GM12878 (cell line): ENCODE results near the gene ERC2. TPM values are rescaled to one million over a fixed set of nuclear protein-coding genes. Genes with fewer than 3 reads are reported as not detected.

Experiments
- ATAC-seq: fragments of 200-7000 bp; cut with Tn5 transposase; 3 replicates; pipeline ENCODE4 v1.9.1; 2020; ENCODE audit warnings: mild to moderate bottlenecking, moderate library complexity
- BruUV-seq: library from RNA; stranded (reverse); fragments of 400-500 nt; replicated peaks from 2 replicates; lab custom pipeline; 2021; lab: Mats Ljungman, UMichigan
- CTCF ChIA-PET: fragments of 300-600 bp; sonication (Branson Sonifier 250); formaldehyde crosslinking; extraction: SDS; loops from one replicate; lab custom pipeline; 2021; ENCODE audit warnings: inconsistent platforms; lab: Yijun Ruan, JAX
- POLR2A ChIA-PET: fragments of 350-600 bp; formaldehyde crosslinking; extraction: SDS; loops from one replicate; lab custom pipeline; 2021; ENCODE audit warnings: inconsistent platforms; lab: Charles Lee
- RAD21 ChIA-PET: fragments of 300-600 bp; sonication (Branson Sonifier 250); formaldehyde crosslinking; loops from one replicate; lab custom pipeline; 2023; ENCODE audit warnings: antibody characterized with exemption; ENCODE audit not compliant: unreplicated experiment; lab: Charles Lee
- SMC1A ChIA-PET: fragments of 300-600 bp; sonication (Branson Sonifier 250); formaldehyde crosslinking; loops from one replicate; lab custom pipeline; 2023; ENCODE audit not compliant: unreplicated experiment, uncharacterized antibody; lab: Charles Lee
- DNase-seq: peaks from one replicate; pipeline ENCODE4 v3.0.0-alpha.2; 2011; ENCODE audit warnings: low read depth, low spot score
- FAIRE-seq: peaks from 3 replicates; lab custom pipeline; 2011; peaks lifted over from hg19 to GRCh38; lab: Jason Lieb, UNC
- H2AFZ ChIP-seq: 2 replicates; pipeline ENCODE4 v1.6.0; 2011; ENCODE audit warnings: low read depth, low read length, control low read depth; ENCODE audit not compliant: control insufficient read depth
- H3K27ac ChIP-seq: 2 replicates; pipeline ENCODE4 v1.5.1; 2011; ENCODE audit warnings: control low read depth; ENCODE audit not compliant: control insufficient read depth, insufficient read depth
- H3K27me3 ChIP-seq, 2 experiments: replicated peaks in 1 of 2; 2 replicates each; pipeline versions ENCODE4 v1.6.0 to v1.6.1; 2011; ENCODE audit warnings: low read length in 1 of 2; ENCODE audit not compliant: control insufficient read depth in 2 of 2, insufficient read depth in 2 of 2
- H3K36me3 ChIP-seq, 2 experiments: 2 replicates each; pipeline ENCODE4 v1.5.1; 2011; ENCODE audit warnings: low read length in 1 of 2; ENCODE audit not compliant: control insufficient read depth in 2 of 2, insufficient read depth in 2 of 2
- H3K4me1 ChIP-seq: 2 replicates; pipeline ENCODE4 v1.6.1; 2011; ENCODE audit warnings: mild to moderate bottlenecking, low read length, moderate library complexity, mixed read lengths; ENCODE audit not compliant: control insufficient read depth, insufficient read depth
- H3K4me2 ChIP-seq: 2 replicates; pipeline ENCODE4 v1.6.0; 2011; ENCODE audit warnings: control low read depth; ENCODE audit not compliant: control insufficient read depth, insufficient read depth
- H3K4me3 ChIP-seq: fragments of 200-600 bp; sonication (generic); 2 replicates; pipeline ENCODE4 v1.5.1; 2016
- H3K79me2 ChIP-seq: 2 replicates; pipeline ENCODE4 v1.6.0; 2011; ENCODE audit warnings: low read length; ENCODE audit not compliant: control insufficient read depth, insufficient read depth
- H3K9ac ChIP-seq: 2 replicates; pipeline ENCODE4 v1.8.0; 2011; ENCODE audit warnings: low read length, control low read depth, mixed read lengths; ENCODE audit not compliant: control insufficient read depth, insufficient read depth
- H3K9me3 ChIP-seq: replicated peaks from 3 replicates; pipeline ENCODE4 v1.5.1; 2011; ENCODE audit warnings: mild to moderate bottlenecking, low read length; ENCODE audit not compliant: control insufficient read depth, insufficient read depth
- H4K20me1 ChIP-seq: 2 replicates; pipeline ENCODE4 v1.6.0; 2011; ENCODE audit not compliant: control insufficient read depth, insufficient read depth
- CBX5 ChIP-seq: sonication (generic); IDR thresholded peaks from 2 replicates; pipeline ENCODE4 v1.6.1; 2016; ENCODE audit warnings: low read depth, moderate library complexity, mild to moderate bottlenecking, inconsistent platforms
- CREM ChIP-seq: IDR thresholded peaks from 2 replicates; pipeline ENCODE4 v1.6.1; 2014; ENCODE audit warnings: antibody characterized with exemption, low read depth
- EGR1 ChIP-seq, 2 experiments: IDR thresholded peaks; 1 replicate in 1 of 2; 2 replicates in 1 of 2; pipeline ENCODE4 v1.6.1; 2011 to 2012; ENCODE audit warnings: low read depth in 2 of 2, low read length in 2 of 2, borderline replicate concordance in 1 of 2, mild to moderate bottlenecking in 1 of 2, moderate library complexity in 1 of 2
- MEF2A ChIP-seq: IDR thresholded peaks from 2 replicates; pipeline ENCODE4 v1.6.1; 2011; ENCODE audit warnings: low read depth, mild to moderate bottlenecking, low read length, moderate library complexity; ENCODE audit not compliant: insufficient read depth
- NFYA ChIP-seq: IDR thresholded peaks from 2 replicates; pipeline ENCODE4 v1.6.1; 2011; ENCODE audit warnings: low read depth, mild to moderate bottlenecking, low read length, improper control_type of control experiment, borderline replicate concordance
- NFYB ChIP-seq: IDR thresholded peaks from 2 replicates; pipeline ENCODE4 v1.6.1; 2011; ENCODE audit warnings: low read depth, mild to moderate bottlenecking, low read length, improper control_type of control experiment, moderate library complexity; ENCODE audit not compliant: insufficient read depth
- NR2F1 ChIP-seq: fragments of 450-650 bp; conservative IDR thresholded peaks from 2 replicates; pipeline ENCODE4 v1.6.1; 2017; ENCODE audit warnings: mild to moderate bottlenecking
- RBBP5 ChIP-seq: fragments of 200-600 bp; sonication (generic); conservative IDR thresholded peaks from 2 replicates; pipeline ENCODE4 v1.6.1; 2016
- RUNX3 ChIP-seq: IDR thresholded peaks from 2 replicates; pipeline ENCODE4 v1.6.1; 2012; ENCODE audit warnings: low read length, inconsistent platforms
- STAT3 ChIP-seq: IDR thresholded peaks from 2 replicates; pipeline ENCODE4 v1.6.1; 2011; ENCODE audit warnings: low read depth, low read length, improper control_type of control experiment
- ZBED1 ChIP-seq: IDR thresholded peaks from 2 replicates; pipeline ENCODE4 v1.6.1; 2016; ENCODE audit warnings: borderline replicate concordance
- ZNF207 ChIP-seq: fragments of 450-650 bp; IDR thresholded peaks from 2 replicates; pipeline ENCODE4 v1.6.1; 2014; ENCODE audit warnings: antibody characterized with exemption, mild to moderate bottlenecking, borderline replicate concordance
- ZNF24 ChIP-seq: fragments of 450-650 bp; IDR thresholded peaks from 2 replicates; pipeline ENCODE4 v1.6.1; 2017; ENCODE audit warnings: antibody characterized with exemption, mild to moderate bottlenecking
- WGBS: methylation state at CpG from one replicate; pipeline ENCODE4 v1.1.6; 2016; ENCODE audit warnings: low lambda C conversion rate; ENCODE audit not compliant: insufficient replicate concordance, insufficient coverage; ENCODE audit errors: missing lambda C conversion rate; 5-methylcytosine and 5-hydroxymethylcytosine counted together
- in situ Hi-C: fragments of 300-500 bp; cut with MboI; formaldehyde crosslinking; loops from 9 replicates; pipeline ENCODE4 v1.14.3; 2018; ENCODE audit warnings: mixed read lengths
- intact Hi-C: fragments of 100-400 bp; cut with micrococcal nuclease; formaldehyde crosslinking; loops from one replicate; pipeline ENCODE4 v1.14.2; 2022; ENCODE audit not compliant: unreplicated experiment
- polyA plus RNA-seq, 11 experiments: library from polyadenylated mRNA; depleted of rRNA in 4 of 11; unstranded in 6 of 11; stranded (reverse) in 5 of 11; fragments of >200 nt; fragmentation: Nextera tagmentation in 4 of 11; fragmentation: Illumina TruSeq in 1 of 11; extraction: Ambion mirVana in 4 of 11; extraction: Trizol in 1 of 11; gene quantifications; 1 replicate in 1 of 11; 2 replicates in 10 of 11; pipeline versions ENCODE4 v1.2.1 to v1.2.3, GENCODE V29; 2011 to 2016; ENCODE audit warnings: inconsistent platforms in 2 of 11, missing spikeins in 2 of 11, low read depth in 1 of 11
- total RNA-seq, 4 experiments: library from RNA; depleted of rRNA in 3 of 4; stranded (reverse); fragments of >200 nt in 3 of 4; fragmentation: Illumina TruSeq in 1 of 4; extraction: Trizol in 1 of 4; gene quantifications; 2 replicates each; pipeline versions ENCODE4 v1.2.1 to v1.2.3, GENCODE V29; 2013 to 2021
- TF ChIP-seq, protein P1 (sequence below): IDR thresholded peaks from 2 replicates; pipeline ENCODE4 v1.6.1; 2012; ENCODE audit warnings: mild to moderate bottlenecking, low read depth, low read length
- TF ChIP-seq, protein P2 (sequence below): IDR thresholded peaks from 2 replicates; pipeline ENCODE4 v1.6.1; 2012; ENCODE audit warnings: low read depth, low read length, improper control_type of control experiment
- TF ChIP-seq, protein P3 (sequence below), 3 experiments: IDR thresholded peaks in 2 of 3; conservative IDR thresholded peaks in 1 of 3; 2 replicates each; pipeline ENCODE4 v1.5.1; 2011; ENCODE audit warnings: low read depth in 3 of 3, low read length in 3 of 3, mild to moderate bottlenecking in 3 of 3, control low read depth in 2 of 3, moderate library complexity in 2 of 3, inconsistent platforms in 1 of 3, mixed read lengths in 1 of 3; ENCODE audit not compliant: control insufficient read depth in 2 of 3, insufficient read depth in 1 of 3; ENCODE audit errors: extremely low read depth in 1 of 3

The ERC2 gene
- total and polyA plus RNA-seq, 10 of the 15 experiments (the other 5 are each of a cell fraction or from before 2014, with no cell fraction given) = 0.06 to 1.4 (median 0.12) TPM; not detected in 3

DNA sequence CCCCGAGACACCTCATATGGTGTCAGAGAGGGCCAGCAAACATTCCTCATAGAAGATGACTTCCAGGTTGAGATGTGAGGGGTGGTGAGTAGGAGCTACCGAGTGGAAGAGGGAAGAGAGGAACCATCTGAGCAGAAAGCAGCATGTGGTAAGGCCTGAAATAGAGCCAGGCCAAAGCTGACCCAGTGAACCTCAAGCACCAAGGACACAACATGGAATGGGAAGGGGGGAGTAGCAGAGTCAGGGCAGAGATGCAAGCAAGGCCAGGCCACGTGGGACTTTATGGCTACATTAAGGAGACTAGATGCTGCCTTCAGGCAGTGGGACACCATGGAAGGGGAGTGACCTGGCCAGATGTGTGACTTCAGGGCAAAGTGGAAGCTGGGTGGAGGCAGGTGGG, 942.8 kb downstream of the ERC2 start (continued):
- TF ChIP-seq RUNX3 (no peak), MEF2A (no peak), ZBED1 (no peak)
- TF ChIP-seq, protein P1, sequence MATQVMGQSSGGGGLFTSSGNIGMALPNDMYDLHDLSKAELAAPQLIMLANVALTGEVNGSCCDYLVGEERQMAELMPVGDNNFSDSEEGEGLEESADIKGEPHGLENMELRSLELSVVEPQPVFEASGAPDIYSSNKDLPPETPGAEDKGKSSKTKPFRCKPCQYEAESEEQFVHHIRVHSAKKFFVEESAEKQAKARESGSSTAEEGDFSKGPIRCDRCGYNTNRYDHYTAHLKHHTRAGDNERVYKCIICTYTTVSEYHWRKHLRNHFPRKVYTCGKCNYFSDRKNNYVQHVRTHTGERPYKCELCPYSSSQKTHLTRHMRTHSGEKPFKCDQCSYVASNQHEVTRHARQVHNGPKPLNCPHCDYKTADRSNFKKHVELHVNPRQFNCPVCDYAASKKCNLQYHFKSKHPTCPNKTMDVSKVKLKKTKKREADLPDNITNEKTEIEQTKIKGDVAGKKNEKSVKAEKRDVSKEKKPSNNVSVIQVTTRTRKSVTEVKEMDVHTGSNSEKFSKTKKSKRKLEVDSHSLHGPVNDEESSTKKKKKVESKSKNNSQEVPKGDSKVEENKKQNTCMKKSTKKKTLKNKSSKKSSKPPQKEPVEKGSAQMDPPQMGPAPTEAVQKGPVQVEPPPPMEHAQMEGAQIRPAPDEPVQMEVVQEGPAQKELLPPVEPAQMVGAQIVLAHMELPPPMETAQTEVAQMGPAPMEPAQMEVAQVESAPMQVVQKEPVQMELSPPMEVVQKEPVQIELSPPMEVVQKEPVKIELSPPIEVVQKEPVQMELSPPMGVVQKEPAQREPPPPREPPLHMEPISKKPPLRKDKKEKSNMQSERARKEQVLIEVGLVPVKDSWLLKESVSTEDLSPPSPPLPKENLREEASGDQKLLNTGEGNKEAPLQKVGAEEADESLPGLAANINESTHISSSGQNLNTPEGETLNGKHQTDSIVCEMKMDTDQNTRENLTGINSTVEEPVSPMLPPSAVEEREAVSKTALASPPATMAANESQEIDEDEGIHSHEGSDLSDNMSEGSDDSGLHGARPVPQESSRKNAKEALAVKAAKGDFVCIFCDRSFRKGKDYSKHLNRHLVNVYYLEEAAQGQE = no peak

DNA sequence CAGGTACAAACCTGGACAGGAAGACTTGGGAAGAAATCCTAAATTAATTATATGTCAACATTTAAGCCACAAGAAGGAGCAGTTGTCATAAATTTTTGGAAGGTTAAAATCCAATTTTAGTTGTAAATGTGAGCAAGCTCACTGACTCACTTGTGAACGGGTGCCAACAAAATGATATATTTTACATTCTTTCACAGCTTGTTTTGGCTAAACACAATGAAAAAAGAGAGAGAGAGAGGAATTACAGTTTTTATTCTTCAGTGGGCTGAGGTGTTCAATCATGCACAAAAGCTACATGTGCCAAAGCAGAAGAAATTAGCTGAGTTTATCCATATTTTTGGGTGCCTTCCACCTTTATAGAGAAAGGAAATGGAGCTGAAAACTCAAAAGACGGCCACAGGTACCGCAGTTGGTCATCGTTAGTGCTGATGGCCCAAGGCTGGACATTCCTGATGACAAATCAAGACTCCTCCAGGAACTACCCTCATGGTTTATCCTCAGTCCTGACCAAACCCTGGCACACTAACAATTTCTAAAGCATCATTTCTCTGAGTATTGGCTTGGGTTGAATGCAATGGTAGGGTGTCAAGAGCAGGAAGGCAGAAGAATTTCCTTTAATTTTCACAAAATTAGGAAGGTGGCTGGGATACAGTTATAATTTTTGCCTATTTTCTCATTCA, 943.6 kb downstream of the ERC2 start:
- Histone ChIP-seq H3K27ac (no peak overlapping the region), H3K4me1 (no peaks in the 10 kb centered on the region), H3K4me3 (no peak overlapping the region), H3K27me3 (no peaks in the 10 kb centered on the region), H4K20me1 (no peaks in the 10 kb centered on the region), H3K9me3 (no peaks in the 10 kb centered on the region), H3K36me3 (no peaks in the 10 kb centered on the region), H3K79me2 (no peaks in the 10 kb centered on the region), H3K9ac (no peak overlapping the region), H3K4me2 (no peak overlapping the region), H2AFZ (no peak overlapping the region)
- ChIA-PET RAD21 (interaction anchor here (0.9 to 1.5 kb wide), 2 partner anchors 197 to 223 kb away, joined by 3 to 4 read pairs; no protein-coding TSS in a partner anchor), POLR2A (no interaction called here), CTCF (interaction anchor here (0.7 to 0.8 kb wide), 2 partner anchors 13 to 79 kb away, joined by 3 read pairs; no protein-coding TSS in a partner anchor), SMC1A (interaction anchor here (0.7 kb wide), 1 partner anchor 1999 kb away, joined by 3 read pairs; no protein-coding TSS in a partner anchor)
- in situ Hi-C loops (no loop called here), intact Hi-C loops (no loop called here)
- ATAC-seq = no peak
- FAIRE-seq = no peak
- no peak for DNase-seq
- no TSS peak for BruUV-seq
- WGBS = 58% methylated on average over 4 of the region's 4 CpGs
- TF ChIP-seq EGR1 (IDR thresholded peaks at IDR 0.05; ENCODE audit: borderline replicate concordance in 1 of 2, low read depth in 2 of 2, low read length in 2 of 2) = no peak
- TF ChIP-seq CREM = no peak
- no peak for TF ChIP-seq ZNF207
- no peak for TF ChIP-seq NR2F1
- no peak for TF ChIP-seq NFYB
- TF ChIP-seq RBBP5 = no peak
- TF ChIP-seq STAT3 = no peak
- TF ChIP-seq, protein P2, sequence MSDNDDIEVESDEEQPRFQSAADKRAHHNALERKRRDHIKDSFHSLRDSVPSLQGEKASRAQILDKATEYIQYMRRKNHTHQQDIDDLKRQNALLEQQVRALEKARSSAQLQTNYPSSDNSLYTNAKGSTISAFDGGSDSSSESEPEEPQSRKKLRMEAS = no peak
- no peak for TF ChIP-seq CBX5
- TF ChIP-seq, protein P3, sequence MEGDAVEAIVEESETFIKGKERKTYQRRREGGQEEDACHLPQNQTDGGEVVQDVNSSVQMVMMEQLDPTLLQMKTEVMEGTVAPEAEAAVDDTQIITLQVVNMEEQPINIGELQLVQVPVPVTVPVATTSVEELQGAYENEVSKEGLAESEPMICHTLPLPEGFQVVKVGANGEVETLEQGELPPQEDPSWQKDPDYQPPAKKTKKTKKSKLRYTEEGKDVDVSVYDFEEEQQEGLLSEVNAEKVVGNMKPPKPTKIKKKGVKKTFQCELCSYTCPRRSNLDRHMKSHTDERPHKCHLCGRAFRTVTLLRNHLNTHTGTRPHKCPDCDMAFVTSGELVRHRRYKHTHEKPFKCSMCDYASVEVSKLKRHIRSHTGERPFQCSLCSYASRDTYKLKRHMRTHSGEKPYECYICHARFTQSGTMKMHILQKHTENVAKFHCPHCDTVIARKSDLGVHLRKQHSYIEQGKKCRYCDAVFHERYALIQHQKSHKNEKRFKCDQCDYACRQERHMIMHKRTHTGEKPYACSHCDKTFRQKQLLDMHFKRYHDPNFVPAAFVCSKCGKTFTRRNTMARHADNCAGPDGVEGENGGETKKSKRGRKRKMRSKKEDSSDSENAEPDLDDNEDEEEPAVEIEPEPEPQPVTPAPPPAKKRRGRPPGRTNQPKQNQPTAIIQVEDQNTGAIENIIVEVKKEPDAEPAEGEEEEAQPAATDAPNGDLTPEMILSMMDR (IDR thresholded peaks at IDR 0.05 in 2 of 3, conservative IDR thresholded peaks at IDR 0.05 in 1 of 3; ENCODE audit: control insufficient read depth in 2 of 3, extremely low read depth in 1 of 3, insufficient read depth in 1 of 3, low read depth in 3 of 3, low read length in 3 of 3) = no peak
- TF ChIP-seq NFYA = no peak
- no peak for TF ChIP-seq ZNF24
